GM19455 (cell line): Measurements from ENCODE around the gene SLC39A6.
"Not testable (repeated sequence)": the region's sequence is repeated elsewhere in the genome, so short reads cannot be mapped to it uniquely, and the experiment has no call there.

Experiments used
- ATAC-seq: cut with Tn5 transposase; IDR thresholded peaks from one replicate; pipeline ENCODE4 v1.9.1; 2021; ENCODE audit not compliant: unreplicated experiment

SLC39A6 gene

GRCh38 chr18:36066001-36066400 lies 63.1 kb downstream of the SLC39A6 start:
- no peak for ATAC-seq

- not testable (repeated sequence) for ATAC-seq
Measured at GRCh38 chr18:36064809-36065079, 64.4 kb downstream of the SLC39A6 start.

GRCh38 chr18:36064027-36064808 lies 64.9 kb downstream of the SLC39A6 start:
- no peak for ATAC-seq

DNA sequence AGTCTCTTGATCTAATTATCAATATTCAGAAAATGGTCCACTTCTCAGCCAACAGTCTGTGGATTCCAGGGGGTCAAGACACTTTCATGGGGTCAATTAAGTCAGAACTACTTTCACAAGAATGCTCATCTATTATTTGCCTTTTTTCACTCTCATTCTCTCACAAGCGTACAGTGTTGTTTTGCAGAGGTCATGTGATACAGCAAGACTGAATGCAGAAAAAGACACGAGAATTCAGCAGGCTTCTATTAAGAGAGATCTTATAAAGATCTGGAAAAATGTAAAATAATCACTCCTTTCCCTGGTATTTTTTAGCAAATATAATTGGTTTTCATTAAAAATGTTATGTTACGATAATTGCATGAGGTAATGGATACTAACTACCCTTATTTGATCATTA lies 70.5 kb downstream of the SLC39A6 start:
- no peak for ATAC-seq
